Cardiac muscle cell (in vitro differentiated cells and primary cell): ENCODE measurements around the gene SUN1. TPM values are rescaled to one million over a fixed set of nuclear protein-coding genes. Genes with fewer than 3 reads are reported as not detected.
"Not testable (repeated sequence)": the region's sequence is repeated elsewhere in the genome, so short reads cannot be mapped to it uniquely, and the experiment has no call there.

Source experiments
- DNase-seq, 2 donors: peaks; one replicate each; pipeline versions ENCODE4 v3.0.0 to v3.0.0-alpha.2; 2010 to 2017; ENCODE audit warnings: low read depth in 1 of 2, low spot score in 1 of 2
- H3K27ac ChIP-seq: fragments of 200-600 bp; sonication (generic); 2 replicates; pipeline ENCODE4 v1.5.1; 2016
- H3K27me3 ChIP-seq: fragments of 200-600 bp; sonication (generic); 2 replicates; pipeline ENCODE4 v1.6.0; 2016; ENCODE audit warnings: control low read depth
- H3K36me3 ChIP-seq: fragments of 200-600 bp; sonication (generic); 2 replicates; pipeline ENCODE4 v1.5.1; 2016; ENCODE audit warnings: control low read depth
- H3K4me1 ChIP-seq: fragments of 200-600 bp; sonication (generic); 2 replicates; pipeline ENCODE4 v1.8.1; 2017; ENCODE audit warnings: low read depth, mild to moderate bottlenecking, mixed run types
- H3K4me3 ChIP-seq: fragments of 200-600 bp; sonication (generic); 2 replicates; pipeline ENCODE4 v1.5.1; 2016; ENCODE audit warnings: mild to moderate bottlenecking
- H3K9me3 ChIP-seq: fragments of 200-600 bp; sonication (generic); 2 replicates; pipeline ENCODE4 v1.5.1; 2017; ENCODE audit warnings: low read depth, mild to moderate bottlenecking, control low read depth
- polyA plus RNA-seq: library from polyadenylated mRNA; unstranded; fragments of >200 nt; fragmentation: Nextera tagmentation; extraction: Ambion mirVana; gene quantifications from 2 replicates; pipeline ENCODE4 v1.2.1, GENCODE V29; 2016
- total RNA-seq: library from RNA; depleted of rRNA; stranded (reverse); fragments of >200 nt; gene quantifications from 2 replicates; pipeline ENCODE4 v1.2.3, GENCODE V29; 2016
- TF ChIP-seq, protein P1 (sequence below): IDR thresholded peaks from 2 replicates; pipeline ENCODE4 v1.5.1; 2012; ENCODE audit warnings: low read depth, mild to moderate bottlenecking, low read length

The SUN1 gene
- total and polyA plus RNA-seq, 2 experiments from 2014 or later = 172 to 188 TPM

DNA sequence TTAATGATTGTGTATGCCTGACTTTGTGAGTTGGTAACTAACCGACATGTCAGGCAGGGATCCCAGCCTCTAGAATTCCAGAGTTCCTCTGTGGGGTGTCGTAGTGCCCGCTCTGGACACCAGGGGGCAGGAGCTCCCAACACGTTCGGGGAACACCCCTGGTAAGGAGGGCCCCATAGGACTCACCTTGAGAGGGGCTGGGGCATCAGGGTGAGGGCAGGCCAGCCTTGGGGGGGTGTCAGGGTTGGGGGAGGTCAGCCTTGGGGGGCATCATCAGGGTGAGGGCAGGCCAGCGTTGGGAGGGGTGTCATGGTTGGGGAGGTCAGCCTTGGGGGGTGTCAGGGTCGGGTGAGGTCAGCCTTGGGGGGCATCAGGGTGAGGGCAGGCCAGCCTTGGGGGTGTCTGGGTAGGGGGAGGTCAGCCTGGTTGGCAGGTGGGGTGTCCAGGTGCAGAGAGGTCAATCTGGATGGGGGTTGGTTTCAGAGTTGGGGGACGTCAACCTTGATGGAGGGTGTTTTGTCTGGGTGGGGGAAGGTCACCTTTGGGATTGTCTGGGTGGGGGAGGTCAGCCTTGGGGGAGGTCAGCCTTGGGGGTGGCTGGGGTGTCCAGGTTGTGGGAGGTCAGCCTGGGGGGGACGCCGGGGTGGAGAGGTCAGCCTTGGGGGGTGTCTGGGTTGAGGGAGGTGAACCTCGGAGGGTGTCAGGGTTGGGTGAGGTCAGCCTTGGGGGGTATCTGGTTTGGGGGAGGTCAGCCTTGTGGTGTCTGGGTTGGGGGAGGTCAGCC, 45.6 kb upstream of the SUN1 start:
- Histone ChIP-seq H3K27me3 (no peaks in the 10 kb centered on the region), H3K4me1 (no peaks in the 10 kb centered on the region), H3K27ac (no peak overlapping the region), H3K36me3 (peaks cover 17% of the 10 kb centered on the region), H3K9me3 (no peaks in the 10 kb centered on the region), H3K4me3 (no peak overlapping the region)
- TF ChIP-seq, protein P1, sequence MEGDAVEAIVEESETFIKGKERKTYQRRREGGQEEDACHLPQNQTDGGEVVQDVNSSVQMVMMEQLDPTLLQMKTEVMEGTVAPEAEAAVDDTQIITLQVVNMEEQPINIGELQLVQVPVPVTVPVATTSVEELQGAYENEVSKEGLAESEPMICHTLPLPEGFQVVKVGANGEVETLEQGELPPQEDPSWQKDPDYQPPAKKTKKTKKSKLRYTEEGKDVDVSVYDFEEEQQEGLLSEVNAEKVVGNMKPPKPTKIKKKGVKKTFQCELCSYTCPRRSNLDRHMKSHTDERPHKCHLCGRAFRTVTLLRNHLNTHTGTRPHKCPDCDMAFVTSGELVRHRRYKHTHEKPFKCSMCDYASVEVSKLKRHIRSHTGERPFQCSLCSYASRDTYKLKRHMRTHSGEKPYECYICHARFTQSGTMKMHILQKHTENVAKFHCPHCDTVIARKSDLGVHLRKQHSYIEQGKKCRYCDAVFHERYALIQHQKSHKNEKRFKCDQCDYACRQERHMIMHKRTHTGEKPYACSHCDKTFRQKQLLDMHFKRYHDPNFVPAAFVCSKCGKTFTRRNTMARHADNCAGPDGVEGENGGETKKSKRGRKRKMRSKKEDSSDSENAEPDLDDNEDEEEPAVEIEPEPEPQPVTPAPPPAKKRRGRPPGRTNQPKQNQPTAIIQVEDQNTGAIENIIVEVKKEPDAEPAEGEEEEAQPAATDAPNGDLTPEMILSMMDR = peak; percentile 95
- peak; percentile 67 to 80 for DNase-seq

DNA sequence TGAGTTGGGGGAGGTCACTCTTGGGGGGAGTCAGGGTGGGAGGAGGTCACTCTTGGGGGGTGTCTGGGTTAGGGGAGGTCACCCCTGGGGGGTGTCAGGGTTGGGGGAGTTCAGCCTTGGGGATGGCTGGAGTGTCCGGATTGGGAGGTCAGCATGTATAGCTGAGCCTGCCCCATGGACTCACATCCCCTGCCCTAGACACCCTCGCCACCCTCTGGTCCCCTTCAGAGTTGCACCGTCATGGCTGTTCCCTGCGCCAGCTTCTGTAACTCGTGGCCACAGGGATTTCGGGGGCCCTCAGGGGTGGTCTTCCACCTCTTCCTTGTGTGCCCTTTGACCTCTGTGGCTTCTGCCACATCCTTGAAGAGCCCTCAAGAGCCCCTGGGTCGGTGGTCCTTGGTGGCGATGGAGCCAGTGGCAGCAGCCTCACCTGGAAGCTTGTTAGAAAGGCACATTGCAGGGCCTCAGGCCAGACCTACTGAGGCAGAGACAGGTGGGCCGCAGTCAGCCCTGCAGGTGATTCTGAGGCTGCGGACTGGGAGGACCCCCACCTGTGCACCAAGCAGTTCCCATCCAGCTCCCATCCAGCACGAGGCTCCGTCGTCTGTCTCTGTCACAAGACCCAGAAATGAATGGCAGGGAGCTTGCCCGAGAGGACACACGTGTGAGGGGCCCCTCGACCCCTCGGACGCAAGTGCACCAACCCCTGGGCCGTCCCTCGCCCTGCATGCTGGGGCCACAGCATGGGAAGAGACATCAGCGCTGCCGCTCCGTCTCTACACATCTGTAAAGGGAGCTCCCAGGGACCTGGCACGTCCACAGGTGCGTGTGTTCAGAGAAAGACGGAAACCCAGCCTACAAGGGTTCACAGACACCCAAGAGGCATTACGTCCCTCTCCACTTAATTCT, 44.7 kb upstream of the SUN1 start:
- no peak for DNase-seq
- no peak overlapping the region for H3K27ac ChIP-seq
- H3K9me3 ChIP-seq = no peaks in the 10 kb centered on the region
- no peaks in the 10 kb centered on the region for H3K4me1 ChIP-seq
- H3K4me3 ChIP-seq = no peak overlapping the region
- TF ChIP-seq, protein P1 = no peak
- H3K27me3 ChIP-seq = no peaks in the 10 kb centered on the region
- H3K36me3 ChIP-seq = peaks cover 17% of the 10 kb centered on the region

DNA sequence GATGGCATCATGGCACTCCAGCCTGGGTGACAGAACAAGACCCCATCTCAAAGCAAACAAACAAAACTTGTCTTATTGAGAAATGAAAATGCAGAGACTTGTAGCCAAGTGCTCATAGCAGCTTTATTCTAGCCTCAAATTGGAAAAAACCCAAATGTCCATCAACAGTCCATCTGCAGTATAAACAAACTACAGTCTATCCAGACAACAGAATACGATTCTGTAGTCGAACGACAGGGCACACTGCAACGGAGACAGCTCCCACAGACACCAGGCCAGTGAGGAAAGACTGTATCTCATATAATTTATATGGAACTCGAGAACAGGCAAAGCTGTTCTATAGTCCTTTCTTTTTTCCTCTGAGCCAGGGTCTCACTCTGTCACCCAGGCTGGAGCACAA, 40.8 kb upstream of the SUN1 start:
- TF ChIP-seq, protein P1 = no peak
- Histone ChIP-seq H3K27me3 (no peaks in the 10 kb centered on the region), H3K9me3 (no peaks in the 10 kb centered on the region), H3K27ac (no peak overlapping the region), H3K4me3 (no peak overlapping the region), H3K36me3 (peaks cover 3% of the 10 kb centered on the region), H3K4me1 (no peaks in the 10 kb centered on the region)
- DNase-seq = no peak

DNA sequence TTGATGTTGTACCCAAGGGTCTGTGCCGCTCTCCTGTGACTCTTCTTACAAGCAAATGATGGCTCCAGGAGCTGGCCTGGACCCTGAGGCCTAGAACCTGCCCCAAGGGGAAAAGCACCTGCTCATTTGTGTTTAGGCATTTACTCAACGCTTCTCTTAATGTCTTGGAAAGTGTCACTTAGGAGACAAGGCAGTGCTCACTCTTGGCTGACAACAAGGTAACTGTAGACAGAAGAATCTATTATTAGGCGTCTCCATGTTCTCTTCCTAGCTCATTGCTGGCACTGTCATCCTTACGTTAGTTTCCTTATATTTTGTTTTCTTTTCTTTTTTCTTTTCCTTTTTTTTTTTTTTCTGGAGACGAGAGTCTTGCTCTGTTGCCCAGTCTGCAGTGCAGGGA, 38.1 kb upstream of the SUN1 start:
- H3K4me3 ChIP-seq = no peak overlapping the region
- TF ChIP-seq, protein P1 = no peak
- no peaks in the 10 kb centered on the region for H3K36me3 ChIP-seq
- H3K4me1 ChIP-seq = no peaks in the 10 kb centered on the region
- no peaks in the 10 kb centered on the region for H3K9me3 ChIP-seq
- peak overlapping the region; percentile 48 for H3K27ac ChIP-seq
- DNase-seq = no peak
- H3K27me3 ChIP-seq = no peaks in the 10 kb centered on the region

DNA sequence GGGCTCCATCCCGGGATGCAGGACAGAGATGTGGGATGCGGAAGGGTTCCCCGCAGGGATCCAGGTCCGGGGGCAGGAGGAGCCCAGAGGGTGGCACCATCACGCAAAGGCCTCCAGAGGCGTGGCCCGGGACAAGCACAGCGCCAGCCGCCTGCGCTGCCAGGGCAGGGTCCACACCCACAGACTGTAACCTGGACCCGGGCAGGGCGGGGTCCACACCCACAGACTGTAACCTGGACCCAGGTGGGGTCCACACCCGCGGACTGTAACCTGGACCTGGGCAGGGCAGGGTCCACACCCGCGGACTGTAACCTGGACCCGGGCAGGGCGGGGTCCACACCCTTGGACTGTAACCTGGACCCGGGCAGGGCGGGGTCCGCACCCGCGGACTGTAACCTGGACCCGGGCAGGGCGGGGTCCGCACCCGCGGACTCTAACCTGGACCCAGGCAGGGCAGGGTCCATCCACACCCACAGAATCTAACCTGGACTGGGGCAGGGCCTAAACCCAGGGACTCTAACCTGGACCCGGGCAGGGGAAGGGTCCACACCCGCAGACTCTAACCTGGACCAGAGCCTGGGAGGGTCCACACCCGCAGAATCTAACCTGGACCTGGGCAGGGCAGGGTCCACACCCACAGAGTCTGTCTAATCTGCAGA, 37.5 kb upstream of the SUN1 start:
- Histone ChIP-seq H3K4me1 (no peaks in the 10 kb centered on the region), H3K9me3 (no peaks in the 10 kb centered on the region), H3K4me3 (no peak overlapping the region), H3K27me3 (no peaks in the 10 kb centered on the region), H3K27ac (no peak overlapping the region), H3K36me3 (no peaks in the 10 kb centered on the region)
- TF ChIP-seq, protein P1 = no peak
- no peak for DNase-seq

DNA sequence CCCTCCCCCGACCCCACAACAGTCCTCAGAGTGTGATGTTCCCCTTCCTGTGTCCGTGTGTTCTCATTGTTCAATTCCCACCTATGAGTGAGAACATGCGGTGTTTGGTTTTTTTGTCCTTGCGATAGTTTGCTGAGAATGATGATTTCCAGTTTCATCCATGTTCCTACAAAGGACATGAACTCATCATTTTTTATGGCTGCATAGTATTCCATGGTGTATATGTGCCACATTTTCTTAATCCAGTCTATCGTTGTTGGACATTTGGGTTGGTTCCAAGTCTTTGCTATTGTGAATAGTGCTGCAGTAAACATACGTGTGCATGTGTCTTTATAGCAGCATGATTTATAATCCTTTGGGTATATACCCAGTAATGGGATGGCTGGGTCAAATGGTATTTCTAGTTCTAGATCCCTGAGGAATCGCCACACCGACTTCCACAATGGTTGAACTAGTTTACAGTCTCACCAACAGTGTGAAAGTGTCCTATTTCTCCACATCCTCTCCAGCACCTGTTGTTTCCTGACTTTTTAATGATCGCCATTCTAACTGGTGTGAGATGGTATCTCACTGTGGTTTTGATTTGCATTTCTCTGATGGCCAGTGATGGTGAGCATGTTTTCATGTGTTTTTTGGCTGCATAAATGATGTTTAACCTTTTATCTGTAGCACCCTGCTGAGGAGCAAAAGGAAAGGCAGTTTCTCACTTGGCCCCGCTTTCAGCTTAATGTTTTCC, 35.7 kb upstream of the SUN1 start:
- H3K27ac ChIP-seq, H3K4me1 ChIP-seq, H3K9me3 ChIP-seq, H3K27me3 ChIP-seq, H3K4me3 ChIP-seq, H3K36me3 ChIP-seq, DNase-seq: not testable (repeated sequence)
